Stimulated activated effector memory CD8-positive, alpha-beta T cell treated with anti-CD3 and anti-CD28 coated beads, Interleukin-12 subunit alpha, Interleukin-12 subunit beta, amount 100 ng/mL, for 72 hours (primary cell): ENCODE results near the gene KIN.
"Not testable (repeated sequence)": the region's sequence is repeated elsewhere in the genome, so short reads cannot be mapped to it uniquely, and the experiment has no call there.

Source experiments
- ATAC-seq: fragments of 150-1000 bp; cut with Tn5 transposase; 2 replicates; pipeline ENCODE4 v1.10.0; 2021
- DNase-seq, 2 donors: peaks; one replicate each; pipeline ENCODE4 v3.0.0; 2021 to 2022; ENCODE audit warnings: low spot score in 2 of 2
- H3K27ac Mint-ChIP-seq: one replicate; pipeline ENCODE4 v1.8.0; 2022; ENCODE audit warnings: mild to moderate bottlenecking, mixed read lengths
- H3K36me3 Mint-ChIP-seq: one replicate; pipeline ENCODE4 v1.8.0; 2022; ENCODE audit warnings: mild to moderate bottlenecking, mixed read lengths
- H3K4me1 Mint-ChIP-seq: one replicate; pipeline ENCODE4 v1.8.0; 2022; ENCODE audit warnings: mixed read lengths
- H3K4me3 Mint-ChIP-seq: one replicate; pipeline ENCODE4 v1.8.0; 2022; ENCODE audit warnings: mild to moderate bottlenecking, mixed read lengths
- H3K9me3 Mint-ChIP-seq: one replicate; pipeline ENCODE4 v1.8.0; 2022; ENCODE audit warnings: mixed read lengths

The KIN gene

DNA sequence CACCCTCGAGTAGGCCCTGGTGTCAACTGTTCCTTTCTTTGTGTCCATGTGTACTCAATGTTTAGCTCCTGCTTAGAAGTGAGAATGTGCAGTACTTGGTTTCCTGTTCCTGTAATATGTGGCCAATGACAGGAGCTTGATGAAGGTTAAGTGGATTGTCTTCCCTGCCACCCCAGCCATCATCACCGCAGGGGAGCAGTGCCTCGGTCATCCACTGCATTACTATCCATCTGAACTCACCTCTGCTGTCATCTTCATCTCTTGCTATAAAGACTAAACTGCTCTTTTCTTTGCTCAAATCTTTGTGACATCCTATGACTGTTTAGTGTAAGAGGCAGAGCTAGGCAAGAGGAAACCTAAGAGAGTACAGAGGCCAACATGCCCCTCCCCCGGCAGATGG lies 69.1 kb downstream of the KIN start:
- Mint-ChIP-seq H3K4me3 (no peak overlapping the region), H3K9me3 (no peaks in the 10 kb centered on the region), H3K27ac (no peak overlapping the region), H3K36me3 (no peaks in the 10 kb centered on the region), H3K4me1 (no peaks in the 10 kb centered on the region)
- DNase-seq: no peak
- no peak for ATAC-seq

DNA sequence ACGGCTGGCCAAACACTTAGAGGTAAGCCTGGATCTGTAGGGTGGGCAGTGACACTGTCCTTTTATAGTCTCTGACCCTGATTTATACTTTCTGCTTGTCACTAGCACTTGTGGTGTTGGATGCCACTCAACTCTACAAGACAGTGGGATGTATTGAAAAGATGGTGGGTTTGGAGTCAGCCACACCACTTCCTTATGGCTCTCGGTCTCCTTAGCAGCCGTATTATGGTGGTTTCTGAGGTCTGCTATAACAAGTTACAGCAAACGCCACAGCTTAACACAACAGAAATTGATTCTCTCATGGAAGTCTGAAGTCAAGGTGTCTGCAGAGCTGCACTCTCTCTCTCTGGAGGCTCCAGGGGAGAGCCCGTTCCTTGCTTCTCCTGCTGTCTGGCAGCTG lies 70.0 kb downstream of the KIN start:
- Mint-ChIP-seq H3K27ac (no peak overlapping the region), H3K9me3 (no peaks in the 10 kb centered on the region), H3K4me3 (no peak overlapping the region), H3K4me1 (no peaks in the 10 kb centered on the region), H3K36me3 (no peaks in the 10 kb centered on the region)
- ATAC-seq (peak; percentile 47), DNase-seq (no peak)

DNA sequence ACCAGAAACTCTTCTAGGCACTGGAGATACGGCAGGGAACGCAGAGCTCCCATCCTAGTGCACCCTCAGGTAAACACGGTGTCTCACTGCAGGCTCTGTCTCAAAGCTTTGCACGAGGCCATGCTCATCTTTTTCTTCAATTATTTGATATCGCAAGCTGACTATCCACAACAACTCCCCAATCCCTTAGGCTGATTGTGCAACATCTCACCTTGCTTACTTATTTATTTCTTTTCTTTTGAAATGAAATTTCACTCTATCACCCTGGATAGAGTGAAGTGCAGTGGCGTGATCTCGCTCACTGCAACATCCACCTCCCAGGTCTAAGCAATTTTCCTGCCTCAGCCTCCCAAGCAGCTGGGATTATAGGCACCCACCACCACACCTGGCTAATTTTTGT lies 72.3 kb downstream of the KIN start:
- no peaks in the 10 kb centered on the region for H3K36me3 Mint-ChIP-seq
- DNase-seq (no peak), ATAC-seq (no peak)
- H3K4me1 Mint-ChIP-seq: no peaks in the 10 kb centered on the region
- no peak overlapping the region for H3K4me3 Mint-ChIP-seq
- no peaks in the 10 kb centered on the region for H3K9me3 Mint-ChIP-seq
- no peak overlapping the region for H3K27ac Mint-ChIP-seq

DNA sequence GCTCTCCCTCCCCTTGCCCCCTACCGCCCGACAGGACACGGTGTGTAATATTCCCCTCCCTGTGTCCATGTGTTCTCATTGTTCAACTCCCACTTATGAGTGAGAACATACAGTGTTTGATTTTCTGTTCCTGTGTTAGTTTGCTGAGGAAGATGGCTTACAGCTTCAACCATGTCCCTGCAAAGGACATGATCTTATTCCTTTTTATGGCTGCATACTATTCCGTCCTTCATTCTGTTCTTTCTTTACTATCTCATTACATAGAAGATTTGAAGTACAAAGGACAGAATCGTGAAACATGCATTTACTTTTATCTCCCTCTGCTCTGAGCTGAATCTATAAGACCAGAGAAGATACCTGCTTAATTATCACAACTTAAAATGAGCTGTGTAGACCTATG lies 76.7 kb downstream of the KIN start:
- H3K9me3 Mint-ChIP-seq, H3K27ac Mint-ChIP-seq, ATAC-seq, DNase-seq, H3K36me3 Mint-ChIP-seq, H3K4me3 Mint-ChIP-seq, H3K4me1 Mint-ChIP-seq: not testable (repeated sequence)

DNA sequence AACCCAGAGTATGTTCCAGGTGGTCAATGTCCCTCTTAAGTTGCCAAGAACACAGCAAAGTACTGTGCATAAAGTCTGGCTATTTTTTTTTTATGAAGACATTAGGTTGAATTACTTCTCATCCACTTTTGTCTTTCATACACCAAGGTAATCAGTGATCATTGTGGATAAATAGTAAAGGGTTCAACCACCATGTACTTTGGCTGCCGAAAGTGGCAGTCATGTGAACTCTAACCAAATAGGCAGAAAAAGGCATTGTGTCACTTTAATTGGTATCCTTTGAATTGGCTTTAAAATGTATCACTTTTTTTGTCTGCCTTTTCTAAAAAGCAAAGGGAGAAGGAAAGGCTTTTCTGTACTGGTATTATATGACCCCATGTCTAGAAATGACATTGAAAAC lies 77.3 kb downstream of the KIN start:
- Mint-ChIP-seq H3K4me3 (no peak overlapping the region), H3K36me3 (no peaks in the 10 kb centered on the region), H3K4me1 (no peaks in the 10 kb centered on the region), H3K27ac (no peak overlapping the region), H3K9me3 (no peaks in the 10 kb centered on the region)
- DNase-seq: no peak
- ATAC-seq: no peak

DNA sequence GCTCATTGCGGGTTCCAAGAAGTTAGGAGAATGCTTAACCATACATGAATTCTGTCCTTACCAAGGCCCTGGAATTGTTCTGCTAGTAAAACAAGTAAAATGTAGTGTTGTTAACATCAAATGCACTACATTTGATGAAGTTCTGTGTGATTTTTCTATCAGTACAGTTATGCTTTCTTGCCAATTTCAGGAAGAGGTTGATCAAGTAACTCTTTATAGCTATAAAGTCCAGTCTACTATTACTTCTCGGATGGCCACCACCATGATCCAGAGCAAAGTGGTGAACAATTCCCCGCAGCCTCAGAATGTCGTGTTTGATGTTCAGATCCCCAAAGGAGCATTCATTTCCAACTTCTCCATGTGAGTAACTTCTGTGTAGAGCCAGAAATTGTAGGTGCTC lies 79.0 kb downstream of the KIN start:
- no peaks in the 10 kb centered on the region for H3K9me3 Mint-ChIP-seq
- no peaks in the 10 kb centered on the region for H3K36me3 Mint-ChIP-seq
- no peak for DNase-seq
- H3K27ac Mint-ChIP-seq: no peak overlapping the region
- ATAC-seq: no peak
- H3K4me1 Mint-ChIP-seq: no peaks in the 10 kb centered on the region
- no peak overlapping the region for H3K4me3 Mint-ChIP-seq

DNA sequence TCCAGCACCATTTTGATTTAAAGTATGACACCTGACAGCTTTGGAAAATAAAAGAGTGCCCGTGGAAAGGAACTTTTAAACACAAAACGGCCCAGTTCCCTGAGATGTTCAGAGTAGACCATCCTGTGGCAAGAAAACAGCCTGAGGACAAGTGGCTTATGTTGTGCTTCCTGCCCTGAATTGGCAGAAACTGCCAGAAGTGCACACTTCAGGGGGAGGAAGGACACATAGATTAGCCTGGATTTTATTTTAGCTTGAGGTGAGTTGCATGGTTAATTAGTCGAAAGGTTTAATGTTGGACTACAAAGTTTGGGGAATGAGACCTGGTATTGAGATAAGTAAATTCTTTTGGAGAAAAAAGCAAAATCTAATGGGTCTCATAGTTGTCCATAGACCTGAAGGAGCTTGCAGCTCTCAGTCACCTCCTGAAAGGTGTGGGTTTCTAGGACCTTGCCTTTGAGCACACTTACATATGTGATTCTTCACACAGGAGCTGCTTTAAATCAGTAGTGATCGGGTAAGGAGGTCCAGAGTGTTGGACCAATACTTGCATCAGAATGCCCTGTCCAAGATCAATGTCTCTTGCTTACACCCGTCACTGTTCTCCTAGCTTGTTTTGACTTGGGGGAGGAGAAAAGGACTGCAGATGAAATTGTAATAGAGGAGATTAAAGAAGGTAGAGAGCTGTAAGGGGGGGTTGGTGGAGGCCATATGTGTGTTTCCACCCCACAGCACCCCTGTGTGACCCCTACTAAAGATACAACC lies 79.8 kb downstream of the KIN start:
- no peak overlapping the region for H3K4me3 Mint-ChIP-seq
- H3K4me1 Mint-ChIP-seq: no peaks in the 10 kb centered on the region
- H3K9me3 Mint-ChIP-seq: no peaks in the 10 kb centered on the region
- H3K27ac Mint-ChIP-seq: no peak overlapping the region
- DNase-seq (no peak), ATAC-seq (no peak)
- no peaks in the 10 kb centered on the region for H3K36me3 Mint-ChIP-seq

DNA sequence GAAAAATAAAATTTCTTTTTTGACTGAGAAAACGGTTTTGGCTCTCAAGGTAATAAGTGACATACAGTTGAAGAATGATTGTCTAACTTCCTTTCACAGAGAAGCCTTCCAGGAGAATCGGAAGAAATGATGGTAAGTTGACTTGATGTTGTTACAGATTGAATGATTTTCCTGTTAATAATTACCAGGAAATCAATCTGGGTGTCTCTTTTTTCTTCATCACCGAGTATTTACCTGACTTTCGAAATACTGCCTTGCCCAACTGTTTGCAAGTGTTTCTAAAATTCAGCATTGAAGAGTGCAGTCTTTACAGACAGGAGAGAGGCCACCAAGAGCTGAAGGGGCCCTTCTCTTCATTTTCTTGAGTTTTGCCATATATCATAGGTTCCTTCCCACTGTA lies 80.7 kb downstream of the KIN start:
- H3K4me1 Mint-ChIP-seq: no peaks in the 10 kb centered on the region
- ATAC-seq (no peak), DNase-seq (no peak)
- H3K4me3 Mint-ChIP-seq: no peak overlapping the region
- no peaks in the 10 kb centered on the region for H3K9me3 Mint-ChIP-seq
- H3K36me3 Mint-ChIP-seq: no peaks in the 10 kb centered on the region
- no peak overlapping the region for H3K27ac Mint-ChIP-seq

DNA sequence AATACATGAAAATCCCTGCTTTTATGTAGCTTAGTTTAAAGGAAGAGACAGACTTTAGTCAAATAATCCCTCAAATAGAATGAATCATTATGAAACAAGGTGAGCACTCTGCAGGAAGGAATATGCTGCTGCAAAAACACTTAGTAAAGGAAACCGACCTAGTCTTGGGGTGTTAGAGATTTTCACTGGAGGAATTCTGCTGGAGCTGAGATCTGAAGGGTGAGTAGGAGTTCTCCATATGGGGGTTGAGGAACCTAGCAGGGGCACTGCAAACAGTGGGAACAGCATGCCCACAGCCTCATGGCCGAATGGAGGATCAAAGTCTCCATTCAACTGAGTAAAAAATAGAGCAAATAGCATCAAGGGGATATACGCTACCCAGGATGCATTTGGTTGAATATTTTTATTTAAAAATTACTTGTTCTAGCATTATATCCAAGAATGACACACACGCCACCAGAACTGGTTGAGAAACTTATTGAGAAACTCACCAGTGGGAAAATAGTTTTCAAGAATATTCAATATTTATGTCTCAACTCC lies 81.2 kb downstream of the KIN start:
- no peaks in the 10 kb centered on the region for H3K36me3 Mint-ChIP-seq
- no peak overlapping the region for H3K27ac Mint-ChIP-seq
- H3K9me3 Mint-ChIP-seq: no peaks in the 10 kb centered on the region
- DNase-seq: no peak
- no peaks in the 10 kb centered on the region for H3K4me1 Mint-ChIP-seq
- no peak overlapping the region for H3K4me3 Mint-ChIP-seq
- ATAC-seq: no peak

DNA sequence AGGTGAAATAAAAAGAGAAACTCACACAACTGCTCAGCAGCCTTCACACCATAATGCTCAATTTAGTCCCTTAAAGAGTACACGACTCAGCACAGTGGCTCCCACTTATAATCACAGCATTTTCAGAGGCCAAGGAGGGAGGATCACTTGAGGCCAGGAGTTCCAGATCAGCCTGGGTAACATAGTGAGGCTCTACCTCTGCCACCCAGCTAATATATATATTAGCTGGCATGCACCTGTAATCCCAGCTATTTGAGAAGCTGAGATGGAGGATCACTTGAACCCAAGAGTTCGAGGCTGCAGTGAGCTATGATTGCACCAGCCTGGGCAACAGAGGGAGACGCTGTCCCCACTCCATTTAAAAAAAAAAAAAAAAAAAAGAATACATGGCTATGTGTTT lies 82.5 kb downstream of the KIN start:
- H3K27ac Mint-ChIP-seq: no peak overlapping the region
- no peaks in the 10 kb centered on the region for H3K9me3 Mint-ChIP-seq
- no peaks in the 10 kb centered on the region for H3K36me3 Mint-ChIP-seq
- no peak for ATAC-seq
- H3K4me3 Mint-ChIP-seq: no peak overlapping the region
- no peaks in the 10 kb centered on the region for H3K4me1 Mint-ChIP-seq
- no peak for DNase-seq

DNA sequence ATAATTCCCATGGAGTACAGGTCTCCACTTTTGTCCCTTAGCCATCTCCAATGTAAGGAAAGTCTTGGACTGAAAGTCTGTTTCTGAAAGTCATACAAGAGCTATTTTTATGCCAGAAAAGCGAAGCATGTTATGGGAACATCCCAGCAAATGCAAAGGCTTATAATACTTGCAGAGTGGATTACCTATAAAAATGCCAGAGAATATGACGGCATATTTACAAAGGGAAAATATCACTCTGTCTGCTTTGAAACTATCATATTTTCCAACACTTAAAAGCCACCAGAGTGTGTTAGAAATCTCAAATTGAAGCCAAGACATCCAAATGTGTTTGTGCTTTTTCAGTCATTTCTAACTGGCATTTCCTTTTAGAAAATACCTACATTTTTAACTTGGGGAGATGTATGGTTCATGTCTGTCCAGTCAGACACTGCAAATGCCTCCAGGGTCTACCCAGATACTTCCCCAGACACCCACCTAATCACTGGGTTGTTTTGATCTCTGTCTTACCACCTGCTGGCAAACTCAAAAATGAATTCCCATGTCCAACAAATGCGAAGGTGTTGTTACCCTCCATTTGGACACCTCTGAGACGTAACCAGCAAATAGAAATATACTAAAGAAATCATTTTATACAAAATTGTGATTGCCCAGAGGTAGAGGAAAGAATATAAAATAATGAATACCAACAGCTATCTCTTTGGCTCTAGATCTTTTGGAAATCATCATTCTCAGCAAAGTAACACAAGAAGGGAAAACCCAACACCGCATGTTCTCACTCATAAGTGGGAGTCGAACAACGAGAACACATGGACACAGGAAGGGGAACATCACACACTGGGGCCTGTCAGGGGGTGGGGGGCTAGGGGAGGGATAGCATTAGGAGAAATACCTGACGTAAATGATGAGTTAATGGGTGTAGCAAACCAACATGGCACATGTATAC lies 83.4 kb downstream of the KIN start:
- H3K4me3 Mint-ChIP-seq: no peak overlapping the region
- no peaks in the 10 kb centered on the region for H3K9me3 Mint-ChIP-seq
- DNase-seq: no peak
- no peak overlapping the region for H3K27ac Mint-ChIP-seq
- no peaks in the 10 kb centered on the region for H3K4me1 Mint-ChIP-seq
- H3K36me3 Mint-ChIP-seq: no peaks in the 10 kb centered on the region
- ATAC-seq: no peak

DNA sequence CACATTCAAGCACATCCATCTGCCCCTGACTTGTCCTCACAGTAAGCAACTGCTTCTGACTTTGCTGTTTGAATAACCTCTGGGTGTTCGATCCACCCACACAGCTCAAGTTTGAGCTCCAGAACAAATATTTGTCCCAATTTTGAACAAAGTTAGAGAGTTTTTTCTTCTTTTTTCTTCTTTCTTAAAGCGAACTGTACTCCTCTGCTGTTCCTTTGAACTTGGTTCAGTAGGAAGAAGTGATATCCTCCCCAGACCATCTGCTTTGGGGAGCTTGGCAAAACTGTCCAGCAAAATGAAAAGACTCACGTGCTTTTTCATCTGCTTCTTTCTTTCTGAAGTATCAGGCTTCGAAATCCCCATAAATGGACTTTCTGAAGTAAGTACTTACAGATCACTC lies 84.7 kb downstream of the KIN start, which contains the start of gene ITIH2:
Gene ITIH2 (plus strand): TSS at position 177 of the 400 bp plus-strand sequence. CDS start 119 bp downstream, at position 296.
- Mint-ChIP-seq H3K4me3 (no peak within 1 kb of the TSS), H3K27ac (no peak within 1 kb of the TSS), H3K9me3 (no peaks in the 10 kb centered on the region), H3K36me3 (no peaks in the 10 kb centered on the region), H3K4me1 (no peaks in the 10 kb centered on the region)
- no peak for ATAC-seq
- no peak for DNase-seq

DNA sequence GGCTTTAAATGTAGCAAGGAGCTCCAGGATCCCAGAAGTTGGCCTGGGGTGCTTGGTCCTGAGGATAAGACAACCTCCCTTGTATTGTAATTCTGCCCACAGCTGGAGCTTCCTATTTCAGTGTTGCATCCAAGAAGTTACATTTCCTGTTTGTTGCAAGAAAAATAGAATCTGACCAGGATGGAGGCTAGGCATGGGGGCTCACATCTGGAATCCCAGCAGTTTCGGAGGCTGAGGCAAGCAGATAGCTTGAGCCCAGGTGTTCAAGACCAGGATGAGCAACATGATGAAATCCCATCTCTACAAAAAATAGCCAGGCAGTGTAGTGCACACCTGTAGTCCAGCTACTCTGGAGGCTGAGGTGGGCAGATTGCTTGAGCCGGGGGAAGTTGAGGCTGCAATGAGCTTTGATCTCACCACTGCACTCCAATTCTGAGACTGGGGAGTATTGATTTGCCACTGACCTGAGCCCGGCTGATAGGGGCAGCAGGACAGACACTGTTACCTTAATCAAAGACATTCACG lies 85.4 kb downstream of the KIN start:
- no peak for DNase-seq
- H3K4me3 Mint-ChIP-seq: no peak overlapping the region
- H3K36me3 Mint-ChIP-seq: no peaks in the 10 kb centered on the region
- no peak overlapping the region for H3K27ac Mint-ChIP-seq
- ATAC-seq: no peak
- no peaks in the 10 kb centered on the region for H3K4me1 Mint-ChIP-seq
- H3K9me3 Mint-ChIP-seq: no peaks in the 10 kb centered on the region

DNA sequence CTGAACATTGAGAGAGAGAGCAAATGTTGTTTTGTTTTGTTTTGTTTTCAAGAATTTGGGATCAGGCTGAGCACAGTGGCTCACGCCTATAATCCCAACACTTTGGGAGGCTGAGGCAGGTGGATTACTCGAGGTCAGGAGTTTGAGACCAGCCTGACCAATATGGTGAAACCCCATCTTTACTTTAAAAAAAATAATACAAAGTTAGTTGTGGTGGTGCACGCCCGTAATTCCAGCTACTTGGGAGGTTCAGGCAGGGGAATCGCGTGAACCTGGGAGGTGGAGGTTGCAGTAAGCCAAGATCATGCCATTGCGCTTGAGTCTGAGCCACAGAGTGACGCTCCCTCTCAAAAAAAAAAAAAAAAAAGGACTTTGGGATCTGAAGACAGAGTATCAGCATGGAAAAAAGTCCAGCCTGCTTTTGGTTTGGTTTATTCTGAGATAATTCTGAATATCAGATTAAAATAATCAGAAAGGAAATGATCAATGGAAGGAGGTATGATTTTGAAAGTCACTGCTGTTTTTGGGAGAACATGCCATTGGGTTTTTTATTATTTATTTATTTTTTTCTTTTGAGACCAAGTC lies 86.5 kb downstream of the KIN start:
- H3K36me3 Mint-ChIP-seq: no peaks in the 10 kb centered on the region
- no peaks in the 10 kb centered on the region for H3K9me3 Mint-ChIP-seq
- no peak overlapping the region for H3K4me3 Mint-ChIP-seq
- ATAC-seq: no peak
- no peak for DNase-seq
- no peaks in the 10 kb centered on the region for H3K4me1 Mint-ChIP-seq
- H3K27ac Mint-ChIP-seq: no peak overlapping the region
